Measurements from ENCODE around the gene HIP1R.
A peak's percentile ranks its signal among the peaks of the same experiment; 100 is the strongest.

HIP1R gene

DNA sequence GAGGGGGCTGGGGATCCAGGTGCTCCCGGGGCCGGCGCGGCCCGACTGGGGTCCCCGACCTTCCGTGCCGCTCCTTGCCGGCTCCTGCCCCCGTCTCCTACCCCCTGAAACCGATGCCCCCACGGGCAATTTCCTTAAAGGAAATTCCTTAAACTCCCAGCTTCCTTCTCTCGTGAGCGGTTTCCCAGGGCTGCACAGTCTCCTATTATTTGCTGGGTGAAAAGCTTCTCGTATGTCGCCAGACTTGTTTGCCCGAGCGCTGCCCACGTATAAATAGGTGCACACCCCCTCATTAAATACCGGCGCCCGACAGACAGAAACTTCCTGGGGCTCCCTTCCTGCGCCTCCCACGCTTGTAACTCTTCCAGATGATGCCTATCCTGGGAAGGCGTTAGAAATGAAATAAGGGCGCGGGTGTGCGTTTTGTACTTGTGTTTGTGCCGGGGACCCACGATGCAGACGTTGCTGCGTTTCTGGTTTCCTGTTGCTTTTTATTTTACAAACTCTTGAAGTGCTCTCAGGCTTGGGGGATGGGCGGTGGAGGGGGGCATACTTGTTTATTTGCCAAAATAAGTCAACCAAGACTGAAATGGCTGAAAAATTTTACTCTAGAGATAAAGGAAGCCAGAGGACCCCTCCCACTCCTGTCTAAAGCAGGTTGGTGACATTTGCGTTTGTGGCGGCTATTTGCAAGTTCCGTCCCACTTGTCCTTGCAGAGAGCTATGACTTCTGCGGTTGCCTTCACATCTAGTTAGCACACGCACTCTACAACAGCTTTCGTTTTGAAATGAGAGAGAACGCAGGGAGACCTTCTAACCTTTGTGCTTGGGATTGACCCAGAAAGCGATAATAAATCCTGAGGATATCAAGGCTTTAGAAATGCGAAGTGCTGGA lies 1.0 kb downstream of the HIP1R start:
- TF ChIP-seq POLR2A (IDR thresholded peaks at IDR 0.05; ENCODE audit: extremely low read depth, insufficient read length): no peak
- TF ChIP-seq MYC (IDR thresholded peaks at IDR 0.05; ENCODE audit: low read depth, low read length): peak; percentile 72
- TF ChIP-seq, protein P1, sequence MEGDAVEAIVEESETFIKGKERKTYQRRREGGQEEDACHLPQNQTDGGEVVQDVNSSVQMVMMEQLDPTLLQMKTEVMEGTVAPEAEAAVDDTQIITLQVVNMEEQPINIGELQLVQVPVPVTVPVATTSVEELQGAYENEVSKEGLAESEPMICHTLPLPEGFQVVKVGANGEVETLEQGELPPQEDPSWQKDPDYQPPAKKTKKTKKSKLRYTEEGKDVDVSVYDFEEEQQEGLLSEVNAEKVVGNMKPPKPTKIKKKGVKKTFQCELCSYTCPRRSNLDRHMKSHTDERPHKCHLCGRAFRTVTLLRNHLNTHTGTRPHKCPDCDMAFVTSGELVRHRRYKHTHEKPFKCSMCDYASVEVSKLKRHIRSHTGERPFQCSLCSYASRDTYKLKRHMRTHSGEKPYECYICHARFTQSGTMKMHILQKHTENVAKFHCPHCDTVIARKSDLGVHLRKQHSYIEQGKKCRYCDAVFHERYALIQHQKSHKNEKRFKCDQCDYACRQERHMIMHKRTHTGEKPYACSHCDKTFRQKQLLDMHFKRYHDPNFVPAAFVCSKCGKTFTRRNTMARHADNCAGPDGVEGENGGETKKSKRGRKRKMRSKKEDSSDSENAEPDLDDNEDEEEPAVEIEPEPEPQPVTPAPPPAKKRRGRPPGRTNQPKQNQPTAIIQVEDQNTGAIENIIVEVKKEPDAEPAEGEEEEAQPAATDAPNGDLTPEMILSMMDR (IDR thresholded peaks at IDR 0.05; ENCODE audit: low read depth, low read length): no peak
- TF ChIP-seq, protein P2, sequence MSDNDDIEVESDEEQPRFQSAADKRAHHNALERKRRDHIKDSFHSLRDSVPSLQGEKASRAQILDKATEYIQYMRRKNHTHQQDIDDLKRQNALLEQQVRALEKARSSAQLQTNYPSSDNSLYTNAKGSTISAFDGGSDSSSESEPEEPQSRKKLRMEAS (IDR thresholded peaks at IDR 0.05; ENCODE audit: low read depth, low read length): peak; percentile 45; the same call in 1 of the 2 replicates
- DNase-seq (ENCODE audit: low read depth): peak; percentile 85
- peak overlapping the region; percentile 58 for H3K4me3 ChIP-seq (ENCODE audit: low read depth, low read length)

DNA sequence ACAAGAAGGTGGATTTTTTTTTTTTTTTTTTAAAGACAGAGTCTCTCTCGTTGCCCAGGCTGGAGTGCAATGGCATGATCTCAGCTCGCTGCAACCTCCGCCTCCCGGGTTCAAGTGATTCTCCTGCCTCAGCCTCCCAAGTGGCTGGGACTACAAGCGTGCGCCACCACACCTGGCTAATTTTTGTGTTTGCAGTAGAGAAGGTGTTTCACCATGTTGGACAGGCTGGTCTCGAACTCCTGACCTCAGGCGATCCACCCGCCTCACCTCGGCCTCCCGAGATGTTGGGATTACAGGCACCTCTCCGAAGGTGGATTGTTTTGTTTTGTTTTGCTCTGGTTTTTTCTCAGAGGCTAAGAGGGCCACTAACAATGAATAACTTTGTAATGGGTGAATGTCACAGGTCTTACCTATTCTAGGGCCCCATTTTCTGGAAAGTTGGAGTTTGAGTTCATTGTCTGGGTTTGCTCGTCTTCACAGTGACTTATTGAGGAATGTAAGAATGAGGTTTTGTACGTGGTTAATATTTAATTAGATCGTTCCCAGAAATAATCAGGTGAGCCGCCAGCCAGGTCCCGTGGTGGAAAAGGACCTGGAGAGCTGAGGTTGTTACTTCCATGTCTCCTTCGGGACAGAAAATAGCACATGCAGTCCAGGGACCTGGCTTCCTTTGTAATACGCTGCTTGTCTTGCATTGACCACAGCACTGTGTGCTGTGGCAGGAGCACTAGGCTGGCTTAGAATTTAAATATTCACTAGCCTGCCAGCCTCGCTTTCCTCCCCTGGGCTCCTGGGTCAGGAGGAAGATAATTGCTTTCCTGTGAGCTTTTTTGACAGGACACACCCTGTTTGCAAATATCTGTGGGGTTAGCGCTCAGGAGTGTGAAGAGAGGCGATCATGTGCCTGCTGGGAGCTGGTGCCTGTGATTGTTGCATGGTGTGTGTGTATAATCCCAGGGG lies 2.3 kb downstream of the HIP1R start:
- no peak for DNase-seq (ENCODE audit: low read depth)
- H3K4me3 ChIP-seq (ENCODE audit: low read depth, low read length): no peak overlapping the region

DNA sequence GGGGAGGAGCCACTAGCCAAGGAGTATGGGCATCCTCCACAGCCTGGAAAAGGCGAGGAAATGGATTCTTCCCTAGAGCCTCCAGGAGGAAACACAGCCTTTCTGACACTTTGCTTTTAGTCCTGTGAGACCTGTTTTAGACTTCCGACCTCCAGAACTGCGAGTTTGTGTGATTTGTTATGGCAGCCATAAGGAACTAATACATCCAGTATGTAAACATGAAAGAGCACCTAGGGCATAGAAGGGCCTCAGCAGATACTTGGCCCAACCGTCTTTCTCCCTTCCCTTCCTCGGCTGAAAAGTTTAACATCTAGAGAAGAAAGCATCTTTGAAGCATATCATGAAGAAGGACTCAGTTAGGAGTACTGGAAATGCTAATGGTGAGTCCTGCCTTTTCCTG lies 3.6 kb downstream of the HIP1R start:
- DNase-seq (ENCODE audit: low read depth): no peak
- no peak overlapping the region for H3K4me3 ChIP-seq (ENCODE audit: low read depth, low read length)
- TF ChIP-seq POLR2A (IDR thresholded peaks at IDR 0.05; ENCODE audit: extremely low read depth, insufficient read length) (no peak), MYC (IDR thresholded peaks at IDR 0.05; ENCODE audit: low read depth, low read length) (no peak)
- TF ChIP-seq, protein P2 (IDR thresholded peaks at IDR 0.05; ENCODE audit: low read depth, low read length): no peak
- TF ChIP-seq, protein P1 (IDR thresholded peaks at IDR 0.05; ENCODE audit: low read depth, low read length): no peak

More for the DNA sequence above, 2.3 kb downstream of the HIP1R start:
- no peak for TF ChIP-seq POLR2A (IDR thresholded peaks at IDR 0.05; ENCODE audit: extremely low read depth, insufficient read length)
- TF ChIP-seq MYC (IDR thresholded peaks at IDR 0.05; ENCODE audit: low read depth, low read length): no peak
- TF ChIP-seq, protein P2 (IDR thresholded peaks at IDR 0.05; ENCODE audit: low read depth, low read length): no peak
- TF ChIP-seq, protein P1 (IDR thresholded peaks at IDR 0.05; ENCODE audit: low read depth, low read length): no peak

GRCh38 chr12:122839907-122840554 lies 4.8 kb downstream of the HIP1R start:
- no peak overlapping the region for H3K4me3 ChIP-seq (ENCODE audit: low read depth, low read length)
- TF ChIP-seq, protein P1 (IDR thresholded peaks at IDR 0.05; ENCODE audit: low read depth, low read length): no peak
- TF ChIP-seq MYC (IDR thresholded peaks at IDR 0.05; ENCODE audit: low read depth, low read length): no peak
- no peak for TF ChIP-seq POLR2A (IDR thresholded peaks at IDR 0.05; ENCODE audit: extremely low read depth, insufficient read length)
- TF ChIP-seq, protein P2 (IDR thresholded peaks at IDR 0.05; ENCODE audit: low read depth, low read length): no peak
- DNase-seq (ENCODE audit: low read depth): no peak
